Urinary bladder (tissue), 4 donors: Measurements from ENCODE around the gene PAK4. TPM values are rescaled to one million over a fixed set of nuclear protein-coding genes. Genes with fewer than 3 reads are reported as not detected.
"Not testable (repeated sequence)": the region's sequence is repeated elsewhere in the genome, so short reads cannot be mapped to it uniquely, and the experiment has no call there.

ENCODE experiments used
- DNase-seq: peaks from one replicate; pipeline ENCODE4 v3.0.0-alpha.2; 2015; ENCODE audit errors: extremely low spot score
- H3K27ac ChIP-seq: one replicate; pipeline ENCODE4 v1.5.1; 2013; ENCODE audit warnings: low read depth, mild to moderate bottlenecking, moderate library complexity
- H3K36me3 ChIP-seq: one replicate; pipeline ENCODE4 v1.6.1; 2013; ENCODE audit warnings: mild to moderate bottlenecking, moderate library complexity; ENCODE audit not compliant: insufficient read depth
- H3K4me1 ChIP-seq: one replicate; pipeline ENCODE4 v1.6.1; 2013; ENCODE audit warnings: mild to moderate bottlenecking, moderate library complexity; ENCODE audit not compliant: insufficient read depth
- H3K4me3 ChIP-seq: one replicate; pipeline ENCODE4 v1.5.1; 2013; ENCODE audit warnings: low read depth, low read length
- WGBS: extraction: QIAGEN DNeasy Blood & Tissue Kit; methylation state at CpG from one replicate; pipeline ENCODE4 v1.1.7; 2013; 5-methylcytosine and 5-hydroxymethylcytosine counted together
- polyA plus RNA-seq: library from polyadenylated mRNA; stranded (reverse); fragments of 200-250 nt; gene quantifications from one replicate; pipeline ENCODE4 v1.2.3, GENCODE V29; 2013
- total RNA-seq: library from RNA; depleted of rRNA; stranded (reverse); fragments of >200 nt; gene quantifications from one replicate; pipeline ENCODE4 v1.2.3, GENCODE V29; 2014
- donor health status: healthy with polysubstance abuse.
- donor health status: healthy.

The PAK4 gene
- total and polyA plus RNA-seq, 2 donors: 7.8 to 33.1 TPM

DNA sequence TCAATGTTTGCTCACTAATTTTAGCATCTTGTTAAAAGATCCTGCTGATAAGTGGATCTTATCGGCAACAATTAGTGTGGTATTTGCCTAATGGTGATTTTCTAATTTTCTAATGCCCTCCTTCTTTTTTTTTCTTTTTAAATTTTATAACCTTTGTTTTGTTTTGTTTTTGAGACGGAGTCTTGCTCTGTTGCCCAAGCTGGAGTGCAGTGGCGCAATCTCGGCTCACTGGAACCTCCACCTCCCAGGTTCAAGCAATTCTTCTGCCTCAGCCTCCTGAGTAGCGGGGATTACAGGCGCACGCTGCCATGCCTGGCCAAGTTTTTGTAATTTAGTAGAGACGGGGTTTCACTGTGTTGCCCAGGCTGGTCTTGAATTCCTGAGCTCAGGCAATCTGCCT lies 35.6 kb upstream of the PAK4 start:
- not testable (repeated sequence) for H3K27ac ChIP-seq, H3K4me3 ChIP-seq, DNase-seq, H3K36me3 ChIP-seq, H3K4me1 ChIP-seq
- 75% methylated on average over 8 of the region's 8 CpGs for WGBS

DNA sequence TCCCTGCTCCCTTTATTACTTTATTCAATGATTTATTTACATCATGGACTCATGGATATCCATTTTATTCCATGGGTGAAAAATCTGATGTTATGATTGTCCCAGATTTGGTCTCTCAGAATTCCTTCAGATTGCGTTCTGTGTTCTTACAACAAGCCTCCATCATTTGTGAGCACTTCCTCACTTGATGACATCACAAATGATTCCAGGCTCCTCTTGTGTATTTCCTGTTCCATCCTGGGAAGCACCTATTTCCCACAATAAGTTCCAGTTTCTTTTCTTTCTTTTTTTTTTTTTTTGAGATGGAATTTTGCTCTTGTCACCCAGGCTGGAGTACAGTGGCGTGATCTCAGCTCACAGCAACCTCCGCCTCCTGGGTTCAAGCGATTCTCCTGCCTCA lies 34.7 kb upstream of the PAK4 start:
- no peak for DNase-seq
- Histone ChIP-seq H3K27ac (no peak overlapping the region), H3K4me1 (no peaks in the 10 kb centered on the region), H3K4me3 (no peak overlapping the region), H3K36me3 (no peaks in the 10 kb centered on the region)
- 91% methylated on average over 4 of the region's 4 CpGs for WGBS

- WGBS: 72% methylated on average over 5 of the region's 5 CpGs
- H3K36me3 ChIP-seq, H3K4me3 ChIP-seq, H3K4me1 ChIP-seq, H3K27ac ChIP-seq, DNase-seq: not testable (repeated sequence)
Measured at GRCh38 chr19:39095799-39096540, 29.6 kb upstream of the PAK4 start.

DNA sequence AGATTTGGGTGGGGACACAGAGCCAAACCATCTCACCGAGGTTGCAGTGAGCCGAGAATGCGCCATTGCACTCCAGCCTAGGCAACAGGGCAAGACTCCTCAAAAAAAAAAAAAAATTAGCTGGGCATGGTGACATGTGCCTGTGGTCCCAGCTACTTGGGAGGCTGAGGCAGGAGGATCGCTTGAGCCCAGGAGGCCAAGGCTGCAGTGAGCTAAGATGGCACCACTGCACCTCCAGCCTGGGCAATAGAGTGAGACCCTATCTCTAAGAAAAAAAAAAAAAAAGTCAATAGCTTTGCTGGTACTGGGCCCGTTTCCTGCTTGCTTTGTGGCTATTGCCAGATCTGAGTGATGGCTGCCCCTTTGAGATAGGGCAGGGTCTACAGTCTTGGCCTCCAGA lies 28.3 kb upstream of the PAK4 start:
- 64% methylated on average over 5 of the region's 5 CpGs for WGBS
- H3K4me1 ChIP-seq: no peaks in the 10 kb centered on the region
- DNase-seq: no peak
- no peaks in the 10 kb centered on the region for H3K36me3 ChIP-seq
- H3K27ac ChIP-seq: no peak overlapping the region
- no peak overlapping the region for H3K4me3 ChIP-seq

GRCh38 chr19:39097721-39098120 lies 27.9 kb upstream of the PAK4 start:
- H3K4me3 ChIP-seq: no peak overlapping the region
- WGBS: 68% methylated on average over 2 of the region's 2 CpGs
- no peaks in the 10 kb centered on the region for H3K36me3 ChIP-seq
- no peak for DNase-seq
- H3K4me1 ChIP-seq: no peaks in the 10 kb centered on the region
- H3K27ac ChIP-seq: no peak overlapping the region

- DNase-seq: no peak
- Histone ChIP-seq H3K4me3 (no peak overlapping the region), H3K36me3 (no peaks in the 10 kb centered on the region), H3K4me1 (no peaks in the 10 kb centered on the region), H3K27ac (no peak overlapping the region)
- WGBS: 14% methylated on average over 53 of the region's 53 CpGs
Measured at GRCh38 chr19:39098365-39099269, 27.0 kb upstream of the PAK4 start.

- Histone ChIP-seq H3K36me3 (no peaks in the 10 kb centered on the region), H3K4me3 (no peak overlapping the region), H3K4me1 (no peaks in the 10 kb centered on the region), H3K27ac (no peak overlapping the region)
- WGBS: 41% methylated on average over 9 of the region's 9 CpGs
- DNase-seq: no peak
Measured at GRCh38 chr19:39099341-39099740, 26.2 kb upstream of the PAK4 start.

- DNase-seq: no peak
- no peaks in the 10 kb centered on the region for H3K36me3 ChIP-seq
- H3K4me3 ChIP-seq: no peak overlapping the region
- no peaks in the 10 kb centered on the region for H3K4me1 ChIP-seq
- H3K27ac ChIP-seq: no peak overlapping the region
- WGBS: 88% methylated on average over 19 of the region's 19 CpGs
Measured at GRCh38 chr19:39100500-39101166, 25.0 kb upstream of the PAK4 start.

GRCh38 chr19:39103151-39103550 lies 22.4 kb upstream of the PAK4 start:
- DNase-seq: no peak
- Histone ChIP-seq H3K4me3 (no peak overlapping the region), H3K4me1 (no peaks in the 10 kb centered on the region), H3K36me3 (no peaks in the 10 kb centered on the region), H3K27ac (no peak overlapping the region)
- WGBS: 55% methylated on average over 5 of the region's 5 CpGs

DNA sequence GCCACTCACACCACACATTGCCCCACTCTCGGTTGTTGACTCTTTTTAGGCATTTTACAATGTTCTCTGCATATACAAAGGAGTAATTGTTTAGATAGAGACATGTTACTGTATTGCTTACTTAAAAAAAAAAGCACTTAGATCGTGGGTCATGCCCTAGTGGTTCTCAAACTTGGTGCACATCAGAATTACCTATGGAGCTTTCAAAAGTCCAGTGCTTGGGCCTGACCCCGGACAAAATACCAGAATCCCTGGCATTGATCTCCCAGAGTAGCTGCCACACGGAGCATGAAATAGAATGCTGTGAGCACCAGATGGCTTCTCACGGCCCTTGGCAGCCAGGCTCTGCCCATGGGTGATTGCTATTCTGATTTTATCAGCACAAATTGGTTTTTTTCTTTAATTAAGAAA lies 21.4 kb upstream of the PAK4 start:
- H3K27ac ChIP-seq: no peak overlapping the region
- H3K4me1 ChIP-seq: no peaks in the 10 kb centered on the region
- H3K4me3 ChIP-seq: no peak overlapping the region
- 58% methylated on average over 5 of the region's 5 CpGs for WGBS
- no peaks in the 10 kb centered on the region for H3K36me3 ChIP-seq
- DNase-seq: no peak

GRCh38 chr19:39106194-39106593 lies 19.4 kb upstream of the PAK4 start:
- no peak for DNase-seq
- Histone ChIP-seq H3K36me3 (no peaks in the 10 kb centered on the region), H3K4me1 (no peaks in the 10 kb centered on the region), H3K4me3 (no peak overlapping the region), H3K27ac (no peak overlapping the region)
- 48% methylated on average over 7 of the region's 7 CpGs for WGBS

DNA sequence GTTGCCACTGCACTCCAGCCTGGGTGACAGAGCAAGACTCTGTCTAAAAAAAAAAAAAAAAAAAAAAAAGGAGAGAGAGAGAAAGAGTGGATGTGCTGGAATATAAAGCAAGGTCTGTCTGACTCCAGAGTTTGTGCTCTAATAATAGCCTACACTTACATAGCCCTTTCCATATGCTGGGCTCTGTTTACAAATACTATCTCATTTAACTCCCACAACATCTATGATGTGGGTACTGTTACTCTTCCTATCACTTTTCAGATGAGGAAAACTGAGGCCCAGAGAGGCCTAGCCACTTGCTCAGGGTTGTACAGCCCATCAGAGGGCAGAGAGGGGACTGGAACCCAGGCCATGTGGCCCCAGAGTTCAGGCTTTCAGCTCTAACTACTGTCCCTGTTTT lies 15.9 kb upstream of the PAK4 start:
- no peak overlapping the region for H3K27ac ChIP-seq
- no peaks in the 10 kb centered on the region for H3K4me1 ChIP-seq
- H3K36me3 ChIP-seq: no peaks in the 10 kb centered on the region

GRCh38 chr19:39110263-39110967 lies 15.2 kb upstream of the PAK4 start:
- no peaks in the 10 kb centered on the region for H3K4me1 ChIP-seq
- H3K4me3 ChIP-seq: no peak overlapping the region
- H3K27ac ChIP-seq: no peak overlapping the region
- H3K36me3 ChIP-seq: no peaks in the 10 kb centered on the region
- 24% methylated on average over 16 of the region's 16 CpGs for WGBS
- DNase-seq: no peak

More for the DNA sequence above, 15.9 kb upstream of the PAK4 start:
- DNase-seq: no peak
- H3K4me3 ChIP-seq: no peak overlapping the region
